ENCODE data around the gene SYT12.
A peak's percentile ranks its signal among the peaks of the same experiment; 100 is the strongest.

SYT12 gene

DNA sequence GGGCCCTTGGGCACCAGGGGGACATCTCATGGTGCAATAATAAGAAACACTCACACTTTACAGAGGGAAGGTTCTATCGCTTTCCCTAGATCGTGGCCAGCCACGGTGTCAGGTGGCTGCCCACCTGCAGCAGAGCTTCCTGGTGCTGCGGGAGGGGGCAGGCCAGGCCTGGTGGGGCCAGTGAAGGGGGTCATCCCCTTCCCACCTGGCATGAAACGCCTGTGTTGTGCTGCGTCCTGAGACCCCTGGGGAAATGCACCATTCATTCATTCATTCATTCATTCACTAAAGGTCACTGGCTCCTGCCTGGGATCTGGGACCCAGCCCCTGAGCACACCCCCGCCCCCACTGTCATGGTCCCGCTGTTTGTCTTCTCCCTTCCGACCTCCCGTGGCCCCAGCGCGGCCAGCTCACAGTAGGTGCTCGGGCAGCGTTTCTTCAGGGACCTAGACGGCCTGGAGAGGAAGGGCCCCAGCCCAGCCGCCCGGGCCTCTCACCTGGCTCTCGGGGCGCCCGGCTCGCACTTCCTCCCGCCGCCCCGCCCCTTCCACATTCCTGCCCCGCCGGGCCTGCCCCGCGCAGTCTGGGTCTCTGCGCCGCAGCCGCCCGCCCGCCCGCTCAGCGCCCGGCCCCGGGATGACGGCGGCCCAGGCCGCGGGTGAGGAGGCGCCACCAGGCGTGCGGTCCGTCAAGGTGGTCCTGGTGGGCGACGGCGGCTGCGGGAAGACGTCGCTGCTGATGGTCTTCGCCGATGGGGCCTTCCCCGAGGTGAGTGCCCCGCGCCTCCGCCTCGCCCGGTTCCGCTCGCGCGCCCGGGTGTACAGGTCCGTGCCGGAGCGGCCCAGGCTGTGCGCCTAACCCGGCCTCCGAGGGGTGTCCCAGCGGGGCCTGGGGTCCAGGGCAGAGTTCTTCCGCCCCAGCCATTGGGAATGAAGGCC, 33.6 kb downstream of the SYT12 start, which contains the start of gene RHOD:
RHOD (plus strand) TSS at position 581 of the 938 bp plus-strand sequence; CDS start at position 637, 56 bp downstream.
- peak; percentile 62 for DNase-seq

DNA sequence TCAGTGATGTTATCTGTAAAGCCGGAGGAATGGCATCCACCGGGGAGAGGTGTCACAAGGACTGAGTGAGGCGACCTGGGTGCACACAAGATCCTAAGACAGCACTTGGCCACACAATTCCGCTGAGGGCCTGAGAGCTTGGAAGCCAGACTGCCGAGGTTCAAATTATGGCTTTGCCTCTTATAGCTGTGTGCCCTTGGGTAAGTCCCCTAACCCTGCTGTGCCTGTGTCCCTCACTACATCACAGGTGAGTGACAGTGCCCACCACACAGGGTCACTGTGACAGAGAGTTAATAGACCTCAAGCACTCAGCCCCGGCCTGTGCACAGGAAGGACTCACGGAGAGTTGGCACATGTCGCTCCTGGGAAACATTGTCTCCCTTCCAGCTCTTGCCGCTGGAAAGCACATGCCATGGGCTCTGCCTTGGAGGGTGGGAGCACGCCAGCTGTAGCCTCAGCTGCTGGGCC, 34.3 kb downstream of the SYT12 start:
- no peak for DNase-seq

DNA sequence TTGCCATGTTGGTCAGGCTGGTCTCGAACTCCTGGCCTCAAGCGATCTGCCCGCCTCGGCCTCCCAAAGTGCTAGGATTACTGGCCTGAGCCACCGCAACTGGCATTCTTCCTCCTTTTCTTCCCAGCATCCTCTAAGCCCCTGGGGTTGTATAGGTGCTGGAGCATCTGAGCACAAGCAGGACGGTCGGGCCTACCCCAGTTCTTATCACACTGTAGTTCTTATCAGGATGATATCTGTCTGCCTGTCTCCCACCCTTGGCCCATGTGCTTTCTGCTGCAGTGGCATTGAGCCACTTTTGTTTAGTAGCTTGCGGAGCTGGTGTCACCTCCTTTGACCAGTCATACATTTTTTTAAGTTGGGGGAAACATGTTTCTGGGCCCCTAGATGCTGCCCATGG, 35.6 kb downstream of the SYT12 start:
- no peak for DNase-seq

DNA sequence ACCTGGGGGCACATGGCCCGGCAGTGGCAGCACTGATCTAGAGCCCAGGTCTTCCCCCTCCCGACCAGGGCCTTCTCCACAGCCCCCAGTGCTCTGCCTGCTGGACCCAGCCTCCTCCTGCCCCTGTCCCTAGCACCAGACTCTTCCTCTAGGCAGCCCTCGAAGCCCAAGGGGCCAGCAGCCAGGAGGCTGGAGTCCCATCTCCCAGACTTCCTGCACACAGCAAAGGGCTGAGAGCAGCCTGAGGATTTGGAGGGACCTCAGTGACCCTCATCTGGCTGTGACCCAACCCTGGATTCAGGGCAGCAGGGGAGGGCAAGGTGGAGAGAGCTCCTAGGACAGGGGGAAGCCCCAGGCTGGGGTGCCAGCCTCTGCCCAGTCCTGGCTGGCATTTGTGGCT, 36.7 kb downstream of the SYT12 start:
- DNase-seq: no peak

DNA sequence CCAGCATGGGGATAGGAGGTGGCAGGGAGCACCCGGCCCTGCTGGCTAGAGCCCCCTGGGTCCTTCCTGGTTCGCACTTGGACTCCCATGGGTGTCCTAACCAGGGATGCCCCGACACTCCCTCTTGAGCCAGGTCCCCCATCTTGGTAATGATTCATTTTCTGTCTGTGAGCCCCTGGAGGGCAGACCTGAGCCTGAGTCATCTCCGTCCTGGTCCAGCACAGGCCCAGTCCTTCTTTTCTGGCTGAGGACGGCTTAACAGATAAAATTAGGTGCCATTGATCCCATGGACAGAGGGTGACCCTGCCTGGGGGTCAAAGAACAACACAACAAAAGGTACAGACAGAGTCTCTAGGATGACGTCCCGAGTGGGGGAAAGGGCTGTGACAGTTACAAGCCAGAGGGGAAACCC, 37.2 kb downstream of the SYT12 start:
- DNase-seq: no peak

DNA sequence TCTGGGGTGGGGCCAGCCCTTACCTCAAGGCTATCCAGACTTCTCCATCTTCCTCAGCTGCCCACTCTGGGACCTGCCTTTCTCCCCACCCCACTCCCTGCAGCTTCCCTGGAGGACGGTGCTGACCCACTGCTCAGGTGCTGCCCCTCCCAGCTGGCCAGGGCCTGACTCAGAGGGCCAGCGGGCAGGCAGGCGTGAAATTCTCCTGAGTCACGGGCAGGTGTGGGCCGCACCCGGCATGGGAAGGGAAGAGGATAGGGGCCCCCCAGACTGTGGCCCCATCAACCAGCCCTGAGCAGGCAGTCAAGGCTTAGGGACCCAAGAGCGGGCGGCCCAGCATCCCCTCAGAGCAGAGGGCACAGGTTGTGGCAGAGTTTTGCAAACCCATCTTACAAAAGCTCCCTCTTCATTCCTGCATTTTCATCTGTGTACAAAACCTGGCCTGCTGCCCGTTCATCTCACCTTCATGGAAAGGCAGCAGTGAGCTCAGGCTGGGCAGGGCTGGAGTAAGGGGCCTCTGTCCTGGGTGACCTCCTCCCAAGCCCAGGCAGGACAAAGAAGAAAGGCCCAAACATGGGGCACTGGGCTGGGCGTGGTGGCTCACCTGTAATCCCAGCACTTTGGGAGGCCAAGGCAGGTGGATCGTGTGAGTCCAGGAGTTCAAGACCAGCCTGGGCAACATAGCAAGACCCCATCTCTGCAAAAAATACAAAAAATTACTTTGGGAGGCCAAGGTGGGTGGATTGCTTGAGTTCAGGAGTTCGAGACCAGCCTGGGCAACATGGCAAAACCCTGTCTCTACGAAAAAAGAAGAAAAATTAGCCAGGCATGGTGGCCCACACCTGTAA, 39.8 kb downstream of the SYT12 start:
- DNase-seq: no peak

DNA sequence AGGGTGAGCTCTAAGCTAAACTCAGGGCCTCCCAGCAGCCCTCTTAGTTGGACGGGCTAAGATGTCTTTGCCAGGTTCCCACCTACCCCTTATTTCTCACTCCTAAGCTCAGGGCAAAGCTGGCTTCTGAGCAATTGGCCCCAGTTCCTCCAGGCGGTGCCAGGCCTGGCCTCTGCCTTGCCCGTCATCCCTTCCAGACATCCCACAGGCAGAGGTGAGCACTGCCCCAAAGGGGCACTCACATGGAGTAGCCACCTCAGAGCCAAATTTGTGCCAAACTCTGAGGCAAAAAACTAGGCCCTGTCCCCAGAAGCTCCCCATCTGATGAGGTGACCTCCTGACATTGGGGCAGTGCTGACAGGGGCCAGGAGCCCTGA, 43.4 kb downstream of the SYT12 start:
- no peak for DNase-seq

DNA sequence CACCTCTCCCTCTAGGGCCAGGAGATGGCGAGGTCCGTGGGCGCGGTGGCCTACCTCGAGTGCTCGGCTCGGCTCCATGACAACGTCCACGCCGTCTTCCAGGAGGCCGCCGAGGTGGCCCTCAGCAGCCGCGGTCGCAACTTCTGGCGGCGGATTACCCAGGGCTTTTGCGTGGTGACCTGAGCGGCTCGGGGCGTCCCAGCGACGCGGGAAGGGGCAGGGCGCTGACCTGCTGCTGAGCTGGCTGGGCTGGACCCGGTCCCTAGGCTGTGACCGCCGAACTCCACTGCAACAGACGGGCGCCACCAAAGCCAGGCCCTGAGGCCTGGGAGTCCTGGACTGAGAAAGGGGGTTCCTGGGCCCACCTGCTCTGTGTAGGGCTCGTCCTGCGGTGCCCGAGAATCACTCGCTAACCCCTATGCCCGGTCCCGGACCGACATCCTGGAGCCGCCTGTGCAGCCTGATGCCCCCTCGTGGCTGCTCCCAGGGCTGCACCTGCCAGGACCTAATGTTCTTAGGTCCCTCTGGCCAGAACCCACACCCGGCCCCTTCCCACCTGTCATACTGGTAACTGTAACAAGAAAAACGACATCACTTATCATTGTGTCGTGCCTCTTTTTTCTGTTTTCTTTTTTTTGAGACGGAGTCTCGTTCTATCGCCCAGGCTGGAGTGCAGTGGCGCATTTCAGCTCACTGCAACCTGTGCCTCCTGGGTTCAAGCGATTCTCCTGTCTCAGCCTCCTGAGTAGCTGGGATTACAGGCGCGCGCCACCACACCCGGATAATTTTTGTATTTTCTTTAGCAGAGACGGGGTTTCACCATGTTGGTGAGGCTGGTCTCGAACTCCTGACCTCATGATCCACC, 48.7 kb downstream of the SYT12 start:
- DNase-seq: peak; percentile 87

DNA sequence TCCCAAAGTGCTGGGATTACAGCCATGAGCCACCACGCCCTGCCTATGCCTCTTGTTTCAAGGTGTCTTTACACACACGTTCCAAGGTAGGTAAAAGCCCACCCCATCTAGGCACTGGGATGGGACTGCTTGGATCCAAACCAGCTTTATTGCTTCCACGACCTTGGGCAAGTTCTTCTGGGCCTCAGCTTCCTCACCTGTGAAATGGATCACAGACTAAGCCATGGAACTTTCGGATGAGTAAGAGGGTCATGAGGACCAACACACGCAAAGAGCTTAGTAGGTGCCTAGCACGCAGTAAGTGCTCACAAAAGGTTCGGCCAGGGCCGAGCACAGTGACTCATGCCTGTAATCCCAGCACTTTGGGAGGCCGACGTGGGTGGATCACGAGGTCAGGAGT, 49.4 kb downstream of the SYT12 start:
- DNase-seq: no peak

DNA sequence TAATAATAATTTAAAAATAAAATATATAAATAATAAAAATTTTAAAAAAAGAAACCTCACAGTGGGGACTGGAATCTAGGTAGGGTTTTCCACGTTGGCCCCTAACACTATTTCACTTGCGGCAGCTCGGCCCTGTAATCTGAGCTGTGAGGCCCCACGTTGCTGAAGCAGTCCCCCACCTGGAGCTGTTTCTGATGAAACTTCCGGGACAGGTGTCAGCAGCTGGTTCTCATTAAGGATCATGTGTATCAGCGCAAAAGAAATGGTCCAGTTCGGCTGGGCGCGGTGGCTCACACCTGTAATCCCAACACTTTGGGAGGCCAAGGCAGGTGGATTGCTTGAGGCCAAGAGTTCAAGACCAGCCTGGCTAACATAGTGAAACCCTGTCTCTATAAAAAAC, 51.0 kb downstream of the SYT12 start:
- DNase-seq: no peak

DNA sequence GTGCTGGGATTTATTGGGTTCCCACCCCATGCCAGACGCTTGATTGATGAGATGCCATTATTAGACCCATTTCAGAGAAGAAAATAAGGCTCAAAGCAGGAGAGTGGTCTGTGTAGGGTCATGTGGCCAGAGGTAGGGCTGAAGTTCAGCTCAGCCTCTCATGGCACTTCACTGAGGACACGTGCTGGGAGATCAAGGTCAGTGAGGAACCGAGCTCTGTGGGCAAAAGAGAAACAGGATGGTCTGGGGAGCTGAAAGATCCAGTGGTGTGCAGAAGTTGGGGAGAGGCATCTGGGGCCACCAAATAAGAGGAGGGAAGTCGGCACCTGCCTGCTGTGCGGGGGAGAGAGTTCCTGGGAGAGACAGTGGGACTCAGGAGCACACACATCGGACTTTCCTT, 53.3 kb downstream of the SYT12 start:
- no peak for DNase-seq

DNA sequence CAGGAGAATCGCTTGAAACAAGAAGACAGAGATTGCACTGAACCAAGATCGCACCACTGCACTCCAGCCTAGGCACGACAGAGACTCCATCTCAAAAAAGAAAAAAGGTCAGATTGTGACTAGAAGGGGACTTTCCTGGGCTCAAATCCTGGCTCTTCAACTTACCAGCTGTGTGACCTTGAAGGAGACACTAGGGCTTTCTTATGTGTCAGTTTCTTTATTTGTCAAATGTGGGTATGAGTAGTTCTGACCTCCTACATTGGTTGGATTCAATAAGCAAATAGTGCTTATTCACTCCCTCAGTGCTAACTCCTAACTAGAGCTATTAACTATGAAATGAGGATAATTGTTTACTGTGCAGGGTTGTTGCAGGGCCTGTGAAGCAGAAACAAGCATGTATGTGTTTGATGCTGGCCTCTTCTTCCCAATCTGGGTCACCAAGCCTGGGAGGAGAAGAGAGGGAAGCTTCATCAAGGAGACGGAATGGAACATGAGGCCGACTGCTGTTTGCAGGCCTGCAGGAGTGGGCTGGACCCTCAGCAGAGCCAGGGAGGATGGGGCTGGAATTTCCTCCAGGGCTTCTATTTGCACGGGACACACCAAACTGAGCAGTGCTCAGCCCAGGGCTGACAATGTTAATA, 56.3 kb downstream of the SYT12 start:
- no peak for DNase-seq

DNA sequence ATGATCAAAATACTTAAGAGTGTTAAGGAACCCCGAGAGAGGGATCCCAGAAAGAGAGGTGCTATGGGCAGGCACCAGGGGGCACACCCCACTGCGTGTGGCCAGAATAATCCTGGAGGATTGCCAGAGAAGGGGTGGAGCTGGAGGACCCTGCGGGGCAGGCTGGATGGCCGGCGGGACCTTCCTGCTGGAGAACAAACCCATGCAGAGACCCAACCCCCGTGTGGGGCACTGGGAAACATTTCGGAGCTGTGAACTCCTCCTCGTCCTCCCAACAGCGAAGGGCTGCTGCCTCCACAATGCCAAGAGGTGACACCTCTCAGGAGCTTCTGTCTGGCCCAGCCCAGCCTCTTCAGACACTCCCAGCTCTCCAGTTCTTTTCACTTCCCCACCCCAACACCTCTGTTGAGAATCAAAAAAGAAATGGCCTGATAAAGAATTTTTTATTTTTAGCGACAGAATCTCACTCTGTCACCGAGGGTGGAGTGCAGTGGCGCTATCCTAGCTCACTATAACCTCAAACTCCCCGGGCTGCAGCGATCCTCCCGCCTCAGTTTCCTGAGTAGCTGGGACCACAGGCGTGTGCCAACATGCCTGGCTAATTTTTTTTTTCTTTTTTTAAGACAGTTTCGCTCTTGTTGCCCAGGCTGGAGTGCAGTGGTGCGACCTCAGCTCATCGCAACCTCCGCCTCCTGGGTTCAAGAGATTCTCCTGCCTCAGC, 59.3 kb downstream of the SYT12 start:
- peak; percentile 12 for DNase-seq

DNA sequence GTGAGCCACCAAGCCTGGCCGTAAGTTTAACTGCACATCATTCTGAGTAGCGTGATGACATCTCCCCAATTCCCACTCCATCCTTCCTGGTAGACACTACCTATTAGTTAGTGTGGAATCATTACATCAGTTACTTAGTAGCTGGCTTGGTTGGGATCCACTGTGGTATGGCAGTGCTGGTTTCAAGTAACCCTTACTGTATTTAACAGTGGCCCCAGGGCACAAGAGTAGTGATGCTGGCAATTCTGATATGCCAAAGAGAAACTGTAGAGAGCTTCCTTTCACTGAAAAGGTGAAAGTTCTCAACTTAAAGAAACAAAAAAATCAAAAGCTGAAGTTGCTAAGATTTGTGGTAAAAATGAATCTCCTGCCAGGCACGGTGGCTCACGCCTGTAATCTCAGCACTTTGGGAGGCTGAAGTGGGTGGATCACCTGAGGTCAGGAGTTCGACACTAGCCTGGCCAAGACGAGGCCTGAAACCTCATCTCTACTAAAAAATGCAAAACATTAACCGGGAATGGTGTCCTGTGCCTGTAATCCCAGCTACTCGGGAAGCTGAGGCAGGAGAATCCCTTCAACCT, 60.9 kb downstream of the SYT12 start:
- DNase-seq: no peak

DNA sequence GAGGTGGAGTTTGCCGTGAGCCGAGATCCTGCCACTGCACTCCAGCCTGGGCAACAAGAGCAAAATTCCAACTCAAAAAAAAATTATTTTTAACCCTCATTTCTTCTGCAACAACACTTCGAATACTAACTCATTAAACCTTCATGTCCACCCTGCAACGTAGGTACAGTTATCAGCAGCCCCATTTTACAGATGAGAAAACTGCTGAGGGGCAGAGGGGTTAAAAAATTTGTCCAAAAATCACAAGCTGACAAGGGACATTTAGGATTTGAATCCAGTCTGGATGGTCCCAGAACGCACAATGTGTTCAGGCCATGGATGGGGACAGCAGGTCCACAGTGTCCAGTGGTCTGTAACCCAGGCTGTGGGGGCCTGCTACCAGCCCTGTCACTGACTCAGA, 62.7 kb downstream of the SYT12 start:
- DNase-seq: no peak

DNA sequence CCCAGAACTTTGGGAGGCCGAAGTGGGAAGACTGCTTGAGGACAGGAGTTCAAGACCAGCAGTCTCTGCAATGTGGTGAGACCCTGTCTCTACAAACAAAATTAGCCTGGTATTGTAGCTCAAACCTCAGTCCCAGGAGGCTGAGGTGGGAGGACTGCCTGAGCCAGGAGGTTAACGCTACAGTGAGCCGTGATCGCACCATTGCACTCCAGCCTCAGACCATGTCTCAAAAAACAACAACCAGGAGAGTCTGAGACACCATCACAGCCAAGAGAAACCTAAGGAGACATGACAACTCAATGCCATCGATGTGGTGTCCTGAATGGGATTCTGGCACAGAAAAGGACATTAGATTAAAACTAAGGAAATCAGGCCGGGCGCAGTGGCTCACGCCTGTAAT, 67.8 kb downstream of the SYT12 start:
- no peak for DNase-seq

DNA sequence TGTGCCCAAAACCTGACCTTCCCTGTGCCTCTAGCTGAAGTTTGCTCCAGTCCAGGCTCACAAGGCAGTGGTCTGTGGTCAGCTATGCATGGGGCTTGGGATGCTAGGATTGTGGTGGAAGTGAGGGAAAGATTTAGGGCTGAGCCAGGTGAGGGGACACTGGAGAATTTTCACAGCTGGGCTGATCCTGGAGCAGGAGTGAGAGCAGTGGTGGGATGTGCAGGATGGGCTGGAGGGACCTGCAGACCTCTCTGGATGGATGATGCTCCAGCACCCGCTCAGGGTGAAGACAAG, 72.2 kb downstream of the SYT12 start:
- no peak for DNase-seq

DNA sequence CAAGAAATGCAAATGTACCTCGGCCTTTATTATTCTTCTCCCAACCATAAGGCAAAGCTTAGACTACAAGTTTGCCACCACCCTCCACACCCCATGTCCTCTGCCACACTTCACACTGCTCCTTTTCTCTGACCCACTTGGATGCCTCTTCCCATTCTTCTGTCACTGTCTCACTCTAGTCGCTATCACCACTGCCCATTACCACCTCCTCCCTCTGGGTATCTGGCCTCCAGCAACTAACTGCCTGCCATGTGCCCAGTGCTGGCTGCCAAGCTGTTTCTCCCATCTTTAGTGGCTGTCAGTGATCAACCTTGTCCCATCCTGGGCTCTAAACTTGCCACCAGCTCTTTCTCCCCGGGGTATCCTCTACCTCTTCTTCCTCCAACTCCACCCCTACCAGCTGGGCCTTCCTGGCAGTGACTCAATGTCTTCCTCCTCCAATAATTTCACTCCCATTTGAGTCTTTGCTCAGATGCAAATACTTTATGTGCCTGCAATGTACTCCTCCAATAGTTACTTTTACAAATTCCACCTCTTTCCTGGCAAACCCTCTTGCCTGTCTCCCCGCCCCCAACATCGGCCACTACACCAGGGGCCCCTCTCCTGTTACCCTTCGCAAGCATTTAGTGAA, 76.0 kb downstream of the SYT12 start:
- no peak for DNase-seq

DNA sequence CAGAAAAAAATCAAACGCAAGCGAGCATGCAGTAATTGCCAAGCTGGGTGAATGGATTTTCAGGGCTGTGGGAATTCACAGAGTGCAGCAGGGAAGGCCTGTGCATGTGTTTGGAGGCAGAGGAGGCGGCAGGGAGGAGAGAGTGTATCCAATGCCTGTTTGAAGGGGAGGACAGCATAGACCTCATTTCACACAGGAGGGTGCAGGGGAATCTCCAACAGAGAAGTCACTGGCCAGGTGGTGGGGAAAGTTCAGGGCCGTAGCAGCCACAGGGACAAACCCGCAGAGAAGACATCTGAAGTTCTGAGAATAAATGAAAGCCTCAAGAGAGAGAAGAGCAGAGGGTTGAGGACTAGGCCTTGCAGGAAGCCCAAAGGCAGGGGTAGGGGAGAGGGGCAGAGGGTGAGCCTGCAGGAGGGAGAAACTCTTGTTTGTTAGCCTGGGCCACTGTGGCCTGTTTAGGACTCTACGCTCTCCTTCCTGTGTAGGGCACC, 76.9 kb downstream of the SYT12 start:
- no peak for DNase-seq

Data from stimulated activated CD4-positive, alpha-beta T cell treated with anti-CD3 and anti-CD28 coated beads, Interleukin-15, amount 100 ng/mL, for 24 hours (primary cell).